ENCODE data around the gene ZNF185.

ZNF185 gene

GRCh38 chrX:152897222-152898131 lies at the start of gene ZNF185:
Gene ZNF185 (plus strand): TSS chrX:152898067. CDS start chrX:152914490, 16,423 bp downstream.
- no peak for DNase-seq

GRCh38 chrX:152850465-152850864 lies 47.4 kb upstream of the ZNF185 start:
- DNase-seq: no peak

GRCh38 chrX:152853986-152854385 lies 43.9 kb upstream of the ZNF185 start:
- no peak for DNase-seq

- no peak for DNase-seq
These were observed 36.8 kb upstream of the ZNF185 start for GRCh38 chrX:152861116-152861515.

- DNase-seq: no peak
These were observed 36.0 kb upstream of the ZNF185 start for GRCh38 chrX:152861826-152862225.

- DNase-seq: no peak
These were observed 32.5 kb upstream of the ZNF185 start for GRCh38 chrX:152865232-152865920.

GRCh38 chrX:152866386-152866785 lies 31.5 kb upstream of the ZNF185 start:
- DNase-seq: no peak

- DNase-seq: no peak
These were observed 27.9 kb upstream of the ZNF185 start for GRCh38 chrX:152869972-152870371.

- no peak for DNase-seq
These were observed 26.6 kb upstream of the ZNF185 start for GRCh38 chrX:152871260-152871659.

GRCh38 chrX:152872522-152872921 lies 25.3 kb upstream of the ZNF185 start:
- DNase-seq: no peak

GRCh38 chrX:152873361-152873760 lies 24.5 kb upstream of the ZNF185 start:
- no peak for DNase-seq

GRCh38 chrX:152876931-152877840 lies 20.7 kb upstream of the ZNF185 start:
- DNase-seq: no peak

GRCh38 chrX:152878976-152879755 lies 18.7 kb upstream of the ZNF185 start:
- no peak for DNase-seq

GRCh38 chrX:152881289-152881688 lies 16.6 kb upstream of the ZNF185 start:
- DNase-seq: no peak

GRCh38 chrX:152884171-152884570 lies 13.7 kb upstream of the ZNF185 start:
- DNase-seq: no peak

GRCh38 chrX:152886716-152887115 lies 11.2 kb upstream of the ZNF185 start:
- no peak for DNase-seq

GRCh38 chrX:152892499-152892898 lies 5.4 kb upstream of the ZNF185 start:
- no peak for DNase-seq

- no peak for DNase-seq
These were observed 4.6 kb upstream of the ZNF185 start for GRCh38 chrX:152892999-152893891.

- no peak for DNase-seq
These were observed 3.8 kb upstream of the ZNF185 start for GRCh38 chrX:152893980-152894610.

GRCh38 chrX:152895121-152895520 lies 2.7 kb upstream of the ZNF185 start:
- no peak for DNase-seq
